ENCODE data around the gene RHCE.
"Not testable (repeated sequence)": the region's sequence is repeated elsewhere in the genome, so short reads cannot be mapped to it uniquely, and the experiment has no call there.

RHCE gene

DNA sequence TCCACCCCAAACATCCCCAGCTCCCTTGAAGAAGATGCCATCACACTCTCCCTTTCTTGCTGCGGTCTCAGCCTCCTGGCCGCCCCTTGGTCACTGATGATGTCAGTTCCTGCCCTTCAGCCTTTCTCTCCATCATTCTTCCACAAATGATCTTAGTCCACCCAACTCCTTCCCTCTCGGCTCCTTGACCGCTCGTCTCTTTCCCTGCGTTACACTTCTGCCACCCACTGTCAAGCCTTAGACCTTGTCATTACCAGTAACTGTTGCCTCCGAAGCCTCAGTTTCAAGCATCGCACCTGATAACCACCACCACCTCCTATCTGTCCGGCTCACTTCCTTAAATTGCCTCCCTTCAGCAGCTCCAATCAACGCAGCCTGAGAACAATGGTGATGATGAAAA, 23.1 kb downstream of the RHCE start:
- not testable (repeated sequence) for DNase-seq

DNA sequence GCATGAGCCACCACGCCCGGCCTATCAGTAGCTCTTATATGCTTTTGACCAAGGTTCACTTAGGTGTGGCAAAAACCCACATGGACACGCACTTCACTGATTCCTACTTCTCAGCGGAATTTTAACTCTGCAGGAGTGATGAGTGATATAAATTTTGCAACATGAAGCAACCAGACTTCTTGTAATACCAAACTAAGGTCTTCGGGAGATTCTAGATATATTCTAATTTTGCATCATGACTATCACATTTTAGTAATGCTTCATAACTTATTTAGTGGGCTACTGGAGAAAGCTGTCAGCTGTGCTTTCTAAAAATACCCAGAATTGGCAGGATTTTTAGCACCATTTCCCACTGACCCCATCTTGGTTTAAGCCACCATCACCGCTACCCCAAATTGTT, 27.8 kb downstream of the RHCE start:
- no peak for DNase-seq

GRCh38 chr1:25389721-25390120, 30.9 kb downstream of the RHCE start:
- not testable (repeated sequence) for DNase-seq

DNA sequence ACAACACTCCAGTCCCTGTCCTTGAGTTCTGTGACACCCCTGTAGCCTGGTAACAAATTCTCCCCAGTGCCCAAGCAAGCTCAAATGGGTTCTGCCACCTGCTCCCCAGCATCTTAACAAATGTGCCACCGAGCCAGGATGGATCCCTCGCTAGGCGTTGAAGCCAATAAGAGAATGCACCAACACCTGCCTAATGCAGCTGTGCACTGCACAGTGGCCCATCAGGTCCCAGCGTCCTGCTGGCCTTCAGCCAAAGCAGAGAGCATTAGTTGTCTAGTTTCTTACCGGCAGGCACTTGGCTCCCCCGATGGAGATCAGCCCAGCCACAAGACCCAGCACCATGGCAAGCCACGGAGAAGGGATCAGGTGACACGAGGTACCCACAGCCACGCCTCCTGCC, 31.9 kb downstream of the RHCE start:
- DNase-seq, result not testable (repeated sequence)

GRCh38 chr1:25387096-25387495, 33.5 kb downstream of the RHCE start:
- DNase-seq, result not testable (repeated sequence)

DNA sequence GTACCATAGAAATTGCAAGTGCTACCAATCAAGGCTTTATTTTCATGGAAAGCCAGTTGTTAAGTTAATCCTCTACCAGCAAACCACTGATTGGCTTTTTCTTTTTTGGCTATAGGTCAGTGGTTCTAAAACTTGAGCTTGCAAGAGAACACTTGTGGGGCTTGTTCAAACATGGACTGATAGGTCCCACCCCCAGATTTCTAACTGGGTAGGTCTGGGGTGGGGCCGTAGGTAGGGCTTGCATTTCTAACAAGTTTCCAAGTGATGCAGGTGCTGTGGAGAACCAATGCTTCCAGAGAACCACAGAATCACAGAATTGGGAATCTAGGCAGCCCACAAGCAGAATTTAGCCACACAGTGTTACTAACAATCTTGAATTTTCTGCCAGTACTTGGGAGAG, 36.8 kb downstream of the RHCE start:
- not testable (repeated sequence) for DNase-seq

DNA sequence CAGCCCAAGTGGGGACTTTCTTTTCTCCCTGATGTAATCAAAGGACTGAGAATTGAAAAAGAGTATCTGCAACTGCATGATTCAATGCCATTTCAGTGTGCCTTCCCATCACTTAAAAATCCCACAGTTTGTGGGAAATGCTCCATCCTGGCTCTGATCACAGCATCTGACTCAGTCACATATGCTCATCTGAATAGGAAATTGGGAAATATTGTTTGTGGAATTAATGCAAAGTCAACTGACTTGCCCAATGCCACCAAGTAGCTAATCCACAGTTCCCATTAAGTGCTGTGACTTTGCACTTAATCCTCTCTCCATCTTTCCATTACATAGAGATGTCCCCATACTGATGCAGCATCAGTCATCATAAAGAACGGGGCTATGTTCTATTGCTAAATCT, 37.5 kb downstream of the RHCE start:
- not testable (repeated sequence) for DNase-seq

DNA sequence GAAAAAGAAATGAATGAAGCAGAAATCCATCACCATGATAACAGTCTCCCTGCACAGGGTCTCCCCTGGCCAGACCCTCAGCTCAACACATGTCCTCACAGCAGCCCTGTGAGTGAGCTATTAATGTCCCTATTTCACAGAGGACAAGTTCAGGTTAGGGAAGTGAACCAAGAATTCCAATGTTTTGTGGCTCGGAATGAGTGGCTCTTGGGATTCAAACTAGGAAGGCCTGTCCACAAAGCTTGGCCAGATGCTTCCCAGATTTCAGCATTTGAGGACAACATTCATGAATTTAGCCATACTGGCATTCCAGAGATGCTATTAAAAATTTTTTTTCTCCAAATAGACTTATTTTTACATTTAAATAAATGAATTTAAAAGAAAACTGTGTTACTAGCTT, 38.1 kb downstream of the RHCE start:
- DNase-seq, result not testable (repeated sequence)

GRCh38 chr1:25378367-25378766, 42.3 kb downstream of the RHCE start:
- DNase-seq, result not testable (repeated sequence)

- DNase-seq, result not testable (repeated sequence)
Observed at GRCh38 chr1:25371757-25372156, 48.9 kb downstream of the RHCE start.

DNA sequence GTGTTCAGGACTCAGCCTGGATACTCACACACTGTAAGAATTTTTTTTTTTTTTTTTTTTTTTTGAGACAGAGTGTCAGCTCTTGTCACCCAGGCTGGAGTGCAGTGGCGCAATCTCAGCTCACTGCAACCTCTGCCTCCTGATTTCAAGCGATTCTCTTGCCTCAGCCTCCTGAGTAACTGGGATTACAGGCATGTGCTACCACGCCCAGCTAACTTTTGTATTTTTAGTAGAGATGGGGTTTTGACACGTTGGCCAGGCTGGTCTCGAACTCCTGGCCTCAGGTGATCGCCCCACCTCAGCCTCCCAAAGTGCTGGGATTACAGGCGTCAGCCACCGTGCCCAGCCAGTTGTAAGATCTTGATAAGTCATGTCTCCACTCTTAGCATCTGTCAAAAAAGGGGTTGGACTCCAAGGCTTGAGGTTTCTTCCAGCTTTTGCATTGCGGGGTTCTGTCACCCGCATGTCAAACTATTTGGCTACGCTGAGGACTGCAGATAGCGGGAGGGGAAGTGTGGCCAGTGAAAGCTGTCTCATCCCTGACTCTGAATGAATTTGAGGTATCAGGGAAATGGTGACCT, 50.8 kb downstream of the RHCE start:
- DNase-seq, result not testable (repeated sequence)

- no peak for DNase-seq
Observed at GRCh38 chr1:25369241-25369640, 51.4 kb downstream of the RHCE start.

- DNase-seq, result not testable (repeated sequence)
Observed at GRCh38 chr1:25362634-25363559, 57.7 kb downstream of the RHCE start.

DNA sequence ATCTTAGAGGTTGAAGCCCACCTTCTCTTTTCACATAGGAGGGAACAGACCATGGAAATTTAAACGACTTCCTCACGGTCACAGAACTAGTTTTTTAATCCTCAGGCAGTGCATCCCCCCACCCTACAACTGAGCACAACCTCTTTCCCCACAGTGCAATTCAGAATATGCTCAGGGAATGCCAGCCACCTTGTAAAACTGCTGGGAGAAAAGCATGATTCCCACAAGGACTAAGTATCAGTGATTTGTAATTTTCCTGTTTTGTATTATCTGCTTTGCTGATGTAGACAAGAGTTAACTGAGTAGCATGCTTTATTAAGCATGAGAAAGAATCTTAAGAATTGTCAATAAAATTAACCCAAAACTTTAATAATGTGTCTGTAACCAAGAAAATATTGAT, 58.7 kb downstream of the RHCE start:
- no peak for DNase-seq

- no peak for DNase-seq
Observed at GRCh38 chr1:25360596-25361581, 59.7 kb downstream of the RHCE start.

GRCh38 chr1:25356848-25357247, 63.8 kb downstream of the RHCE start:
- no peak for DNase-seq

GRCh38 chr1:25356441-25356840, 64.2 kb downstream of the RHCE start:
- DNase-seq, result no peak

GRCh38 chr1:25355841-25356395, 64.7 kb downstream of the RHCE start:
- no peak for DNase-seq

- DNase-seq, result no peak
Observed at GRCh38 chr1:25349606-25350005, 71.0 kb downstream of the RHCE start.

- no peak for DNase-seq
Observed at GRCh38 chr1:25347556-25347955, 73.1 kb downstream of the RHCE start.

- no peak for DNase-seq
Observed at GRCh38 chr1:25343872-25344271, 76.8 kb downstream of the RHCE start.

DNA sequence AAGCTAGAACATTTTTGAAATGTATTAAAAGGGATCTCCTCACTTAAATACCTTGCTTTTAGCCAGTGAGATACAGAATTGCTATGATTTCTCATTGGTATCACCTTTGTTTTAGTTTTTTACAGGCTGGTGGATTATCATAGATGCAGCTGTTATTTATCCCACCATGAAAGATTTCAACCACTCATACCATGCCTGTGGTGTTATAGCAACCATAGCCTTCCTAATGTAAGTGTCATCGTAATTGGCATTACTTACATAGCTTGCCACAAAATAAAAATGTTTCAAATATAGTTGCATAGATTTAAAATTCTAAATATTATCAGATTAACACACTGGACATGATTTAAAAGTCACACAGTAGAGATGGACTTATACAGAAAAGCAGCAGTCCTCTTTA, 77.8 kb downstream of the RHCE start:
- no peak for DNase-seq

- DNase-seq, result no peak
Observed at GRCh38 chr1:25341746-25342145, 78.9 kb downstream of the RHCE start.
